ENCODE data around the gene BROX. TPM values are rescaled to one million over a fixed set of nuclear protein-coding genes. Genes with fewer than 3 reads are reported as not detected.

The BROX gene
- total RNA-seq, 1 donor, result 101 TPM

- TF ChIP-seq, protein P1, sequence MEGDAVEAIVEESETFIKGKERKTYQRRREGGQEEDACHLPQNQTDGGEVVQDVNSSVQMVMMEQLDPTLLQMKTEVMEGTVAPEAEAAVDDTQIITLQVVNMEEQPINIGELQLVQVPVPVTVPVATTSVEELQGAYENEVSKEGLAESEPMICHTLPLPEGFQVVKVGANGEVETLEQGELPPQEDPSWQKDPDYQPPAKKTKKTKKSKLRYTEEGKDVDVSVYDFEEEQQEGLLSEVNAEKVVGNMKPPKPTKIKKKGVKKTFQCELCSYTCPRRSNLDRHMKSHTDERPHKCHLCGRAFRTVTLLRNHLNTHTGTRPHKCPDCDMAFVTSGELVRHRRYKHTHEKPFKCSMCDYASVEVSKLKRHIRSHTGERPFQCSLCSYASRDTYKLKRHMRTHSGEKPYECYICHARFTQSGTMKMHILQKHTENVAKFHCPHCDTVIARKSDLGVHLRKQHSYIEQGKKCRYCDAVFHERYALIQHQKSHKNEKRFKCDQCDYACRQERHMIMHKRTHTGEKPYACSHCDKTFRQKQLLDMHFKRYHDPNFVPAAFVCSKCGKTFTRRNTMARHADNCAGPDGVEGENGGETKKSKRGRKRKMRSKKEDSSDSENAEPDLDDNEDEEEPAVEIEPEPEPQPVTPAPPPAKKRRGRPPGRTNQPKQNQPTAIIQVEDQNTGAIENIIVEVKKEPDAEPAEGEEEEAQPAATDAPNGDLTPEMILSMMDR (IDR thresholded peaks at IDR 0.05; ENCODE audit: insufficient read depth, low read length), result no peak
- no peak overlapping the region for H3K4me3 ChIP-seq (ENCODE audit: low read depth, low read length)
- DNase-seq (ENCODE audit: low read depth), result no peak
These were observed 5.5 kb upstream of the BROX start for GRCh38 chr1:222706815-222707214.

- TF ChIP-seq, protein P1 (IDR thresholded peaks at IDR 0.05; ENCODE audit: insufficient read depth, low read length), result no peak
- peak overlapping the region; percentile 10 for H3K4me3 ChIP-seq (ENCODE audit: low read depth, low read length)
- DNase-seq (ENCODE audit: low read depth), result no peak
These were observed 2.6 kb upstream of the BROX start for GRCh38 chr1:222709700-222710153.

DNA sequence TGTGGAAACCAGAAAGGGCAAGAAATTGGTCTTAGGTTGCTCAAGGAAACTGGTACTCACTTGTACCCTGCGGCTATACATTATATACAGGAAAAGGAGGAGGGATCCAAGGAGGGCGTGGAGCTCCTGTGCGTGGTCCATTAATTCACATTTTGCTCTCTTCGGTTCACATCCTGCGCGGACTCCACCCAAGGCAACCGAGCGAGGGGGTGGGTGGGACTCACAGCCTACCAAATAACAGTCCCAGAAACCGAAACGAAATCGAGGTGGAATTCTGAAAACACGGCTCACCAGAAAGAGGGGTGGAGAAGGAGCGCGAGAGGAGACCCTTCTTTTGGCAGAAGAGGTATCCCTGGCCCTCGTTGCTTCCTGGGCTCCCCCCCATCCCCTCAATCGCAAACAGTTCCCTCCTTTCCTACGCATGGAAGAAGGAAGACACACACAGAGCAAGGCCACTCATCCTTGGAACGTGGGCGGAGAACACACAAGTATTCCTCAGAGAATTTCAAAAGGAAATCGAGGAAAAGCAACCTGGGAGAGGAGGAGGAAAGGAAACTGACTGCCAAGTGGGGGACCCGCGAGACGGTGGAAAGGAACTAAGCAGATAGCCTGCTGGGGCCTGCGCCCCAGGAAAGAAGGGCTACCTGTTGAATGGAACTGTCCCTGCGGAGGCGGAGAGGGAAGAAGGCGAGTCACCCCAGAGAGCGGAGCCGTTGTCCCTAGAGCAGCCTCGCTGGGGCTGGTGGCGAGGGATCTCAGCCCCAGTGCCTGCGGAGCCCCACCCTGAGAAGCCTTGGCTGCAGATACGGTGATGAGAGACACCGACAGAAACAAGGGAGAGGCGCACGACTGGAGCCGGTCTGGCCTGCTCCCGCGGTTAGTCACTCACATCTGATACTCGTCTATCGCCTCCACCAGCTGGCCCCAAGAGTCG is 778 bp upstream of the BROX start:
- peak overlapping the region; percentile 81 for H3K4me3 ChIP-seq (ENCODE audit: low read depth, low read length)
- TF ChIP-seq, protein P1 (IDR thresholded peaks at IDR 0.05; ENCODE audit: insufficient read depth, low read length), result no peak
- DNase-seq (ENCODE audit: low read depth), result peak; percentile 59

DNA sequence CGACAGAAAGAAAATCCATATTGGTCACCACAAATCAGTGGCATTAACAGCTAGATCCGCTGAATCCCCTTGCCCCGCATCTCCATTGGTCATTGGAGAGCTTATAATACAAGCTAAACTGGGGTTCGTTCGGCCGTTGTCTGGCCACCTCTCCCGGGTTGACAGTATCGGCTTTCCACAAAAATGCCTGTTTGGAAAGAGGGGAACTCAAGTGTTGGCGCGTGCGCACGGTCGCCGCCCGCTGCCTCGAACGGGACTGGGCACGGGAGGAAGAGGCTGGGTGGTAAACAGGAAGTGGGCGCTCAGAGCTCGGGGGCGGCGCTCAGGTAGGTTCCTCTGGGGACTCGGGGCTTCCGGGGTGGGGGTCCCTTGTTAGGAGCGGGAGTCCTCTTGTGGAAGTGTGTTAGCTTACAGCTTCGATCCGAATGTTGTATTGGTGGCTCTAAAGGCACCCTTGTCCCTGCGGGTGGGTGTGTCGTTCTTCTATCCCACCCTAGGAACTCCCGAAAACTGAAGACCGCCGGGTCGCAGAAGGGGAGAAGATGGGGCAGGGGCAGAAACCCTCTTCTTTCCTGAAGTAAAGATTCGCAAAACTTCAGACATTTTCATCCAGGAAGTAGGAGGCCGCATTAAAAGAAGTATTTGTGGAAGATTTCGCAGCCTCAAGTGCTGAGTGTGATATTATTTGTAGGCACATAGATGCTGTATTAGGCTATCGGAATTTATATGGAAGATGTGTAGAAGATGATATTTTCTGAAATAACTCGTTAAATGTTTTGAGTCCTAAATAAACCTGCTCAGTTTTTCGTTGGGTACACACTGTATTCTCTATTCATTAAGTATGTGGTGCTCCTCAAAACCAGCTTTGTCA is 962 bp downstream of the BROX start:
- TF ChIP-seq, protein P1 (IDR thresholded peaks at IDR 0.05; ENCODE audit: insufficient read depth, low read length), result no peak
- H3K4me3 ChIP-seq (ENCODE audit: low read depth, low read length), result peak overlapping the region; percentile 68
- DNase-seq (ENCODE audit: low read depth), result peak; percentile 93

DNA sequence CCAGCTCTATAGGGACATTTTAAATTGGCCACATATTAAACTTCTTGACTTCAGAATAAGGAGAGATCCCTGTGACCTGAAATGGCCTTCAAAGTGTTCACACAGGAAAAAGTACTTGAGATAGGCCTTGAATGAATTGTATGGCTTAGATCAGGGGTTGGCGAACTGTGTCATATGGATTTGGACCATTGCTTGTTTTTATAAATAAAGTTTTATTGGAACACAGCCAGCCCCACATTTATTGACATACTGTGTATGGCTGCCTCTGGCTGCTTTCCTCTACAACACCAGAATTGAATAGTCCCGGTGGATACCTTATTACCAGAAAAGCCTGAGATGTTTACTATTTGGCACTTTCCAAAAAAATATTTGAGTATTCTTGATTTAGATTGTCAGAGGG is 4.0 kb downstream of the BROX start:
- TF ChIP-seq, protein P1 (IDR thresholded peaks at IDR 0.05; ENCODE audit: insufficient read depth, low read length), result no peak
- H3K4me3 ChIP-seq (ENCODE audit: low read depth, low read length), result no peak overlapping the region
- DNase-seq (ENCODE audit: low read depth), result no peak

- no peak for DNase-seq (ENCODE audit: low read depth)
- TF ChIP-seq, protein P1 (IDR thresholded peaks at IDR 0.05; ENCODE audit: insufficient read depth, low read length), result no peak
- no peak overlapping the region for H3K4me3 ChIP-seq (ENCODE audit: low read depth, low read length)
These were observed 16.4 kb downstream of the BROX start for GRCh38 chr1:222728746-222729145.
